Measurements from ENCODE around the gene LSM14B.
"Not testable (repeated sequence)": the region's sequence is repeated elsewhere in the genome, so short reads cannot be mapped to it uniquely, and the experiment has no call there.

The LSM14B gene

GRCh38 chr20:62121776-62122653 lies at the start of gene LSM14B:
Gene LSM14B, plus strand, starts transcription at chr20:62122475. Its CDS starts 192 bp downstream, at chr20:62122667.
- peak; percentile 96 for DNase-seq

GRCh38 chr20:62073323-62073722 lies 49.0 kb upstream of the LSM14B start:
- no peak for DNase-seq

GRCh38 chr20:62079166-62079565 lies 43.1 kb upstream of the LSM14B start:
- DNase-seq, result no peak

- no peak for DNase-seq
These were observed 41.9 kb upstream of the LSM14B start for GRCh38 chr20:62080249-62080990.

- no peak for DNase-seq
These were observed 39.0 kb upstream of the LSM14B start for GRCh38 chr20:62083312-62083711.

GRCh38 chr20:62084224-62084623 lies 38.1 kb upstream of the LSM14B start:
- not testable (repeated sequence) for DNase-seq

GRCh38 chr20:62085206-62085605 lies 37.1 kb upstream of the LSM14B start:
- DNase-seq, result no peak

- no peak for DNase-seq
These were observed 35.0 kb upstream of the LSM14B start for GRCh38 chr20:62087227-62087626.

GRCh38 chr20:62087632-62088031 lies 34.6 kb upstream of the LSM14B start:
- no peak for DNase-seq

- DNase-seq, result no peak
These were observed 33.8 kb upstream of the LSM14B start for GRCh38 chr20:62088258-62089127.

- no peak for DNase-seq
These were observed 32.9 kb upstream of the LSM14B start for GRCh38 chr20:62089393-62089792.

- no peak for DNase-seq
These were observed 25.6 kb upstream of the LSM14B start for GRCh38 chr20:62096421-62097380.

- no peak for DNase-seq
These were observed 24.3 kb upstream of the LSM14B start for GRCh38 chr20:62097881-62098407.

- DNase-seq, result no peak
These were observed 21.2 kb upstream of the LSM14B start for GRCh38 chr20:62101078-62101477.

- DNase-seq, result no peak
These were observed 18.6 kb upstream of the LSM14B start for GRCh38 chr20:62103508-62104233.

GRCh38 chr20:62104234-62104789 lies 18.0 kb upstream of the LSM14B start:
- no peak for DNase-seq

- no peak for DNase-seq
These were observed 17.4 kb upstream of the LSM14B start for GRCh38 chr20:62104791-62105345.

GRCh38 chr20:62105592-62105991 lies 16.7 kb upstream of the LSM14B start:
- DNase-seq, result no peak

- no peak for DNase-seq
These were observed 11.1 kb upstream of the LSM14B start for GRCh38 chr20:62111148-62111547.

GRCh38 chr20:62112368-62112767 lies 9.9 kb upstream of the LSM14B start:
- DNase-seq, result no peak
